ENCODE data around the gene MADCAM1.
"Not testable (repeated sequence)": the region's sequence is repeated elsewhere in the genome, so short reads cannot be mapped to it uniquely, and the experiment has no call there.

The MADCAM1 gene

GRCh38 chr19:478236-478903 lies 17.9 kb upstream of the MADCAM1 start:
- Mint-ChIP-seq H3K27me3 (ENCODE audit: low read depth) (peaks cover 27% of the 10 kb centered on the region), H3K4me1 (peaks cover 11% of the 10 kb centered on the region), H3K27ac (peak overlapping the region in 2 of 3 experiments; percentile 27 to 37), H3K36me3 (ENCODE audit: low read depth) (peaks cover 4% of the 10 kb centered on the region), H3K9me3 (peaks cover 7% of the 10 kb centered on the region), H3K4me3 (peak overlapping the region in 1 of 3 experiments; percentile 6)
- no peak for TF ChIP-seq CTCF (IDR thresholded peaks at IDR 0.05; ENCODE audit: unreplicated experiment in 3 of 3)

GRCh38 chr19:478976-479375 lies 17.3 kb upstream of the MADCAM1 start:
- Mint-ChIP-seq H3K27me3 (ENCODE audit: low read depth) (peaks cover 27% of the 10 kb centered on the region), H3K4me3 (peak overlapping the region in 1 of 3 experiments; percentile 43), H3K9me3 (peaks cover 7% of the 10 kb centered on the region), H3K27ac (peak overlapping the region in 2 of 3 experiments; percentile 27 to 37), H3K36me3 (ENCODE audit: low read depth) (peaks cover 4% of the 10 kb centered on the region), H3K4me1 (peaks cover 11% of the 10 kb centered on the region)
- TF ChIP-seq CTCF (IDR thresholded peaks at IDR 0.05; ENCODE audit: unreplicated experiment in 3 of 3): no peak

- peak; percentile 59 to 75 (median 62) for TF ChIP-seq CTCF (IDR thresholded peaks at IDR 0.05; ENCODE audit: unreplicated experiment in 3 of 3)
- H3K27ac Mint-ChIP-seq: peak overlapping the region in 2 of 3 experiments; percentile 62 to 92
- peak overlapping the region; percentile 44 to 74 (median 54) for H3K4me3 Mint-ChIP-seq
- H3K4me1 Mint-ChIP-seq: peaks cover 11% of the 10 kb centered on the region
- H3K27me3 Mint-ChIP-seq (ENCODE audit: low read depth): peaks cover 24% of the 10 kb centered on the region
- peaks cover 7% of the 10 kb centered on the region for H3K9me3 Mint-ChIP-seq
- H3K36me3 Mint-ChIP-seq (ENCODE audit: low read depth): peaks cover 4% of the 10 kb centered on the region
Observed at GRCh38 chr19:480016-480855, 16.1 kb upstream of the MADCAM1 start.

GRCh38 chr19:481100-481499 lies 15.2 kb upstream of the MADCAM1 start:
- H3K27ac Mint-ChIP-seq; H3K36me3 Mint-ChIP-seq (ENCODE audit: low read depth); H3K9me3 Mint-ChIP-seq: not testable (repeated sequence)
- Mint-ChIP-seq H3K4me3 (peak overlapping the region in 2 of 3 experiments; percentile 36 to 40), H3K4me1 (peaks cover 15% of the 10 kb centered on the region), H3K27me3 (ENCODE audit: low read depth) (peaks cover 26% of the 10 kb centered on the region)

- H3K4me1 Mint-ChIP-seq: peaks cover 15% of the 10 kb centered on the region
- no peak overlapping the region for H3K27ac Mint-ChIP-seq
- H3K9me3 Mint-ChIP-seq: peaks cover 7% of the 10 kb centered on the region
- no peak overlapping the region for H3K4me3 Mint-ChIP-seq
- H3K36me3 Mint-ChIP-seq (ENCODE audit: low read depth): peaks cover 4% of the 10 kb centered on the region
- TF ChIP-seq CTCF (IDR thresholded peaks at IDR 0.05; ENCODE audit: unreplicated experiment in 3 of 3): no peak
- H3K27me3 Mint-ChIP-seq (ENCODE audit: low read depth): peaks cover 27% of the 10 kb centered on the region
Observed at GRCh38 chr19:482186-483041, 13.9 kb upstream of the MADCAM1 start.
